ENCODE measurements around the gene MUL1.

Gene MUL1

GRCh38 chr1:20449735-20450311, 58.1 kb downstream of the MUL1 start:
- TF ChIP-seq CTCF (IDR thresholded peaks at IDR 0.05; ENCODE audit: insufficient read depth, low read depth, low read length, missing control alignments): no peak
- no peak overlapping the region for H3K4me3 ChIP-seq (ENCODE audit: low read depth, low read length)
- no peak for DNase-seq (ENCODE audit: low read depth)
